H4 (cell line): ENCODE measurements around the gene TBC1D9B. TPM values are rescaled to one million over a fixed set of nuclear protein-coding genes. Genes with fewer than 3 reads are reported as not detected.

Experiments
- DNase-seq: peaks from one replicate; pipeline ENCODE4 v3.0.0-alpha.2; 2015; ENCODE audit warnings: low spot score
- total RNA-seq: library from RNA; depleted of rRNA; stranded (reverse); fragments of >200 nt; shearing (Covaris generic); gene quantifications from 2 replicates; pipeline ENCODE4 v1.2.3, GENCODE V29; 2014

The TBC1D9B gene
- total RNA-seq, 1 experiment from 2014 or later: 37.5 TPM

- DNase-seq: no peak
Measured at GRCh38 chr5:179906795-179907555, 722 bp downstream of the TBC1D9B start.

GRCh38 chr5:179906294-179906794 is 1.4 kb downstream of the TBC1D9B start:
- no peak for DNase-seq

GRCh38 chr5:179905161-179905560 is 2.5 kb downstream of the TBC1D9B start:
- DNase-seq: no peak

GRCh38 chr5:179904463-179905160 is 3.1 kb downstream of the TBC1D9B start:
- DNase-seq: no peak

- no peak for DNase-seq
Measured at GRCh38 chr5:179902763-179903158, 4.9 kb downstream of the TBC1D9B start.

- no peak for DNase-seq
Measured at GRCh38 chr5:179901915-179902762, 5.6 kb downstream of the TBC1D9B start.

GRCh38 chr5:179901462-179901861 is 6.2 kb downstream of the TBC1D9B start:
- no peak for DNase-seq

- no peak for DNase-seq
Measured at GRCh38 chr5:179900711-179901110, 7.0 kb downstream of the TBC1D9B start.

- DNase-seq: no peak
Measured at GRCh38 chr5:179900206-179900605, 7.5 kb downstream of the TBC1D9B start.

GRCh38 chr5:179895861-179896260 is 11.8 kb downstream of the TBC1D9B start:
- no peak for DNase-seq

GRCh38 chr5:179893958-179894895 is 13.5 kb downstream of the TBC1D9B start:
- no peak for DNase-seq

GRCh38 chr5:179893076-179893957 is 14.4 kb downstream of the TBC1D9B start:
- no peak for DNase-seq

- no peak for DNase-seq
Measured at GRCh38 chr5:179892255-179892654, 15.4 kb downstream of the TBC1D9B start.

- no peak for DNase-seq
Measured at GRCh38 chr5:179890751-179891682, 16.7 kb downstream of the TBC1D9B start.

- no peak for DNase-seq
Measured at GRCh38 chr5:179889885-179890284, 17.8 kb downstream of the TBC1D9B start.

- no peak for DNase-seq
Measured at GRCh38 chr5:179887802-179888201, 19.9 kb downstream of the TBC1D9B start.

GRCh38 chr5:179887095-179887494 is 20.6 kb downstream of the TBC1D9B start:
- no peak for DNase-seq

GRCh38 chr5:179886190-179886911 is 21.3 kb downstream of the TBC1D9B start:
- no peak for DNase-seq
